ENCODE measurements around the gene UTP4.

DNA sequence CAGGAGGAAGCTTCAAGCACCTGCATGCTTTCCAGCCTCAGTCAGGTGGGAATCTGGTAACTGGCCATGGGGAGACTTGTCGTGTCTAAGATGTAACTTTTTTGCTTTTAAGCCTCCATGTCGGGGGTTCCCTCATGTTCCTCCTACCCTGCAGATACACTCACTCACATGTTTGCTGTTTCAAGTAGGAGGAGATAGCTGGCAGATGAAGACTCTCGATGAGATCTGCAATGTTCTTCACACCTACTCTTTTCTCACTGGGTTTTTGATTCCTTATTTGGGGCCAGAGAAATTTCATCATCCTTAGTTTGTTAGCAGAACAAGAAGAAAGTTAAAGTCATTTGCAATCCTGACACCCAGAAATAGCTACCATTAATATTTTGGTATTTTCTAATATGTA is 24.7 kb downstream of the UTP4 start:
- TF ChIP-seq, protein P1, sequence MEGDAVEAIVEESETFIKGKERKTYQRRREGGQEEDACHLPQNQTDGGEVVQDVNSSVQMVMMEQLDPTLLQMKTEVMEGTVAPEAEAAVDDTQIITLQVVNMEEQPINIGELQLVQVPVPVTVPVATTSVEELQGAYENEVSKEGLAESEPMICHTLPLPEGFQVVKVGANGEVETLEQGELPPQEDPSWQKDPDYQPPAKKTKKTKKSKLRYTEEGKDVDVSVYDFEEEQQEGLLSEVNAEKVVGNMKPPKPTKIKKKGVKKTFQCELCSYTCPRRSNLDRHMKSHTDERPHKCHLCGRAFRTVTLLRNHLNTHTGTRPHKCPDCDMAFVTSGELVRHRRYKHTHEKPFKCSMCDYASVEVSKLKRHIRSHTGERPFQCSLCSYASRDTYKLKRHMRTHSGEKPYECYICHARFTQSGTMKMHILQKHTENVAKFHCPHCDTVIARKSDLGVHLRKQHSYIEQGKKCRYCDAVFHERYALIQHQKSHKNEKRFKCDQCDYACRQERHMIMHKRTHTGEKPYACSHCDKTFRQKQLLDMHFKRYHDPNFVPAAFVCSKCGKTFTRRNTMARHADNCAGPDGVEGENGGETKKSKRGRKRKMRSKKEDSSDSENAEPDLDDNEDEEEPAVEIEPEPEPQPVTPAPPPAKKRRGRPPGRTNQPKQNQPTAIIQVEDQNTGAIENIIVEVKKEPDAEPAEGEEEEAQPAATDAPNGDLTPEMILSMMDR (IDR thresholded peaks at IDR 0.05; ENCODE audit: borderline replicate concordance, extremely low read depth, low read length, poor library complexity, severe bottlenecking) = no peak
- TF ChIP-seq EZH2 (IDR thresholded peaks at IDR 0.05; ENCODE audit: borderline replicate concordance, low read depth, low read length, severe bottlenecking) = no peak

Data from DND-41 (cell line).